Activated effector memory CD4-positive, alpha-beta T cell treated with Interleukin-2 at 50 U/mL for 16 hours (primary cell): ENCODE results near the gene FNDC8.
"Not testable (repeated sequence)": the region's sequence is repeated elsewhere in the genome, so short reads cannot be mapped to it uniquely, and the experiment has no call there.

ENCODE experiments used
- DNase-seq: peaks from one replicate; pipeline ENCODE4 v3.0.0-alpha.2; 2020

Gene FNDC8

GRCh38 chr17:35146214-35146833 lies 24.9 kb downstream of the FNDC8 start:
- DNase-seq, result no peak

DNA sequence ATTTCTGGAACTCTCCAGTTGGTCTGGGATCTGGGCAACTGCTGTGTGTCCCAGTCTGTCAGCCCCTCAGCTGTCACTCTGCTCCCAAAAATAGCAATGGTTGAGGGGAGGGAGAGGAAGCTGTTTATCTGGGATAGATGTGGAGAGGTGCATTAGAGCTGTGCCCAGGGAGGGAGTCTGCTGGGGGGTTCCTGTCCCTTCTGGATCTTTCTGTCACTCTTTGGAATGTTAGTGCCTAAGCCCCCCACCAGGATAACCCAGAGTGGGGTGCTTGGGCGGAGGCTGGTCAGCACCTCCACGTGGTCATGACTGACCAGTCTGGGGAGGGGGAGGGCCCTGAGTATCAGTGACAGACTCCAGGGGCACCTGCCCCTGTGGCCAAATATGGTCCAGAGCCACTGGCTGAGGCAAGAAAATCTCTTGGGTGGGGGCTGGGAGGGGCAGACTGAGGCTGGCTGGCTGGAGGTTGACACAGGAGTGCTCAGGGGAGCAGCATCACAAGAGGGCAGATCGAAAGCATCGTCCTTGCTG lies 26.0 kb downstream of the FNDC8 start, which contains the start of gene UNC45B:
UNC45B (plus strand) TSS at position 443 of the 531 bp plus-strand sequence. CDS start 447 bp downstream, outside the sequence.
- DNase-seq, result no peak

DNA sequence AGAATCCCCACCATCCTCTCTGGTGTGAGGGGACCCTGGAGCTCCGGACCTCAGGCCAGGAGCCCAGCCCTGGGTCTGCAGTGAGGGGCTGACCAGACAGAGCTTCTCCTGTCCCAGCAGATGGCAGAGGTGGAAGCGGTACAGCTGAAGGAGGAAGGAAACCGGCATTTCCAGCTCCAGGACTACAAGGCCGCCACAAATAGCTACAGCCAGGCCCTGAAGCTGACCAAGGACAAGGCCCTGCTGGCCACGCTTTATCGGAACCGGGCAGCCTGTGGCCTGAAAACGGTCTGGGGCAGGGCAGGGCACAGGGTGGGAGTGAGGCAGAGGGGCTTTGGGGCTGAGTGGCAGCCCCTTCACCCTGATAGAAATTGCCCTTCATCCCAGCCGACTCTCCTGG lies 26.7 kb downstream of the FNDC8 start:
- DNase-seq, result no peak

GRCh38 chr17:35149941-35150340 lies 28.5 kb downstream of the FNDC8 start:
- DNase-seq, result no peak

DNA sequence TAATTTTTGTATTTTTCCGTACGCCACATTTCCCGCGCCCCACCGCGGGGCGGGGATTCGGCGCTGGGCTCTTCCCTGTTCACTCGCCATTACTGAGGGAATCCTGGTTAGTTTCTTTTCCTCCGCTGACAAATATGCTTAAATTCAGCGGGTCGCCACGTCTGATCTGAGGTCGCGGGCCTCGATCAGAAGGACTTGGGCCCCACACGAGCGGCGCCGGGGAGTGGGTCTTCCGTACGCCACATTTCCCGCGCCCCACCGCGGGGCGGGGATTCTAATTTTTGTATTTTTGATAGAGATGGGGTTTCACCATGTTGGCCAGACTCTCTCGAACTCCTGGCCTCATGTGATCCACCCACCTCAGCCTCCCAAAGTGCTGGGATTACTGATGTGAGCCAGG lies 29.7 kb downstream of the FNDC8 start:
- not testable (repeated sequence) for DNase-seq

DNA sequence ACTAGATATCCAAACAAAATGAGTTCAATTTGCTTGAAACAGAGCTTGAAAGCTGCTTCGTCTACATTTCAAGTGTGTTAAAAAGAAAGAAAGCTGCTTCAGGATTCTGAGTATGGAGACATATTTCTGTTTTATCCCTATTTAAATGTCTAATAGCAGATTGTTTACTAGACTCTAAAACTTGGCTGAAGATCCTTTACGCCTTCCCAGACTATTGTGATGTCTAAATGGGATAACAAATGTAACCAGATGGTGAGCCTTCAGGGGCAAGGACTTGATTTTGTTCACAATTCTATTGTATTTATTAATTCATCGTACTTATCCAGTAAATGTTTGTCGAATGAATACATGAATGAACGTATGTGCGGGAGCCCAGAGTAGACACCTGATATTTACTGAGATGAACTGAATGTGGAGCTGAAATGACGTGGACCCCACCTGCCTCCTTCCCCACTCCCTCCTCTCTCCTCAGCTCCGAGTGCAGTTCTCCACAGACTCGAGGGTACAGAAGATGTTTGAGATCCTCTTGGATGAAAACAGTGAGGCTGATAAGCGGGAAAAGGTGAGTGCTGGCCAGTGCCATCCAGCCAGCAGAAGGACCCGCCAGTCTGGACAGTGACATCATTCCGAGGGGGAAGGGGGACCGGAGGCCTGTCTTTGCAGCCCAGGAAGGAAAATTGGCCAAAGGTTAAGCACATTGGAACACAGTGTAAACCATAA lies 31.2 kb downstream of the FNDC8 start:
- no peak for DNase-seq

GRCh38 chr17:35154196-35155165 lies 33.1 kb downstream of the FNDC8 start:
- no peak for DNase-seq

DNA sequence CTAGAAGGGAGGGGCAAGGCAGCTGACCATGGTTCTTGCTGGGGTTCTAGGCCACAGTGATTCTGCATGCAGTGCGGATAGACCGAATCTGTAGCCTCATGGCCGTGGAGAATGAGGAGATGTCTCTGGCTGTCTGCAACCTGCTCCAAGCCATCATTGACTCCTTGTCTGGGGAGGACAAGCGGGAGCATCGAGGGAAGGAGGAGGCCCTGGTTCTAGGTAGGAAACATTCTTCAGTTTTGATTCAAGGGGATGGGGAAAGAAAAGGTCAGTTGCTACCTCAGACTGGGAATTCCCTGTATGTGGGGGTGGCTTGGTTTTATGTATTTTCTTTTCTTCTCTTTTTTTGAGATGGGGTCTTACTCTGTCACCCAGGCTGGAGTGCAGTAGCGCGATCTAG lies 33.8 kb downstream of the FNDC8 start:
- no peak for DNase-seq

DNA sequence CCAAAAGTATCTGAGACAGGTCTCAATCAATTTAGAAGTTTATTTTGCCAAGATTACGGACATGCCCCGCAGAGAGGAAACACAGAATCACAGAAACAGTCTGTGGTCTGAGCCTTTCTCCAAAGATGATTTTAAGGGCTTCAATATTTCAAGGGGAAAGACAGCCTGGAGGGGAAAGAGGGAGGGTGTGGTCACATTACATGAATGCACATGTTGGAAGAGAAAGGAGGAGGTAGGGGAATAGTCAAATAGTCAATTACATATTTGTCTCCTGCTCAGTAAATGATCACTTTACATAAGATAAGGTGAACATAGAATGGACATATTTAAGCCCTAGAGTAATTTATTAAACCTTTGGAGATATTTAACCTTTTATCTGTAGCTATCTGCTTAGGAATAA lies 38.5 kb downstream of the FNDC8 start:
- DNase-seq, result no peak

DNA sequence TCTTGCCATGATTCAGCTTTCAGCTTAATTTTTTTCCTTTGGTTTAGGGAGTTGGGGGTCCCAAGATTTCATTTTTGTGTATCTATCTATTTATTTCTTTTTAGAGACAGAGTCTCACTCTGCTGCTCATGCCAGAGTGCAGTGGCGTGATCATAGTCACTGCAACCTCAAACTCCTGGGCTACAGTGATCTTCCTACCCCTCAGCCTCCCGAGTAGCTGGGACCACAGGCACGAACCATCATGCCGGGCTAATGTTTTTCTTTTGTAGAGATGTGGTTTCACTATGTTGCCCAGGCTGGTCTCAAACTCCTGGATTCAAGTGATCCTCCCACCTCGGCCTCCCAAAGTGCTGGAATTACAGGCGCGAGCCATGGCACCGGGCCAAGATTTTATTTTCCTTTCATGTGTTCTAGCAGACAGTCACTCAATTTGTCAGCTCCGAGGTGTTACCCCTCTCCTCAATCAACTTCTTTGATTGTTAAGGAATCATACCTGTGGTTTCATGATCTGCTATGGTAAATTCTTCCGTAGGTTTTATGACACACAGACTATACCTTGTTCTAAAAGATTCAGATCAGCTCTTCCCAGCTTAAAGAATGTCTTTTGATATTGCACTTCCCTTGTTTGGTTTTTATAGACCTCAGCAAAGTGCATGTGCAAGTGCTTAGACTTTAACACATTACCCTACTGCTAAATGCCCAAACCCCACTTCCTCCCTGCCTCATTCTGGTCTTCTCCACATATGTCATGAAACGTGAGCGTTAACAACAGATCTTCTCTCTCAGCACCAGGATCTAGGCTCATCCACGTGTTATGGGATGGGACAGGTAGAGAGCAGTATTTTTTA lies 39.2 kb downstream of the FNDC8 start:
- no peak for DNase-seq

DNA sequence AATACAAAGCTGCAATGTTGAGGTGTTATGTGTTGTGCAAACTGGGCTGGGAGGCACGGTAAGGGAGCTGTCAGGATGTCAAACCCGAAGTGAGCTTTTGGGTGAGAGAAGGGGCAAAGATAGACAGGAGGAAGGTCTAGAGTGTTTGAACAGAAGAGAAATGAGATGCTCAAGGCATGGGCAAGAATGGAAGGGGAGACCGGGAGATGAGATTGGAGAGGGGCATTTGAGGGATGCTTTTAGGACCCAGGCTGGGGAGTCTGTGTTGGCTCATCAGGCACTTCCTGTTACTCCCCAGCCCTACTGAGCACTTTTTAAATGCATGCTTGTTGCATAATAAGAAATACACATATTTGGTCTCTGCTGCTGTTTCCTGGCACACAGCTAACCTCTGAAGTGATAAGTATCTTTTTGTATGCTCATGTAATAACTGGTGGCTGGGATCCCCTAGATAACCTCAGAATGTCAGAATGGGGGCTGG lies 39.9 kb downstream of the FNDC8 start:
- no peak for DNase-seq

DNA sequence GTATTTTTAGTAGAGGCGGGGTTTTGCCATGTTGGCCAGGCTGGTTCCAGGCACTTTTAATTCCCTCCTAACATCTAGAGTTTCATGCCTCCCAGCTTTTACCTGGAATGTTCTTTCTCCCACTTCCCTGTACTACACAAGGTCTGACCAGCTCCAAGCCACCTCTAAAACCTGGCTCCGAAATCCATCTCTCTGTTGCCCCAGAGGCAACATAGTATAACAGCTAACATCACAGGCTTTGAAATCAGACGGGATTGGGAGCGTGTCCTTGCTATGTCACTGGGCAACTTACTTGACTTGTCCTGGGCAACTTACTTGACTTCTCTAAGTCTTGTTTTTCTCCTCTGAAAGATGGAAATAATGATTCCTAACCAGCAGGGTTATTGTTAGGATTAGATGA lies 41.3 kb downstream of the FNDC8 start:
- DNase-seq, result no peak

GRCh38 chr17:35163886-35164285 lies 42.5 kb downstream of the FNDC8 start:
- no peak for DNase-seq

- DNase-seq, result no peak
Observed at GRCh38 chr17:35164716-35165115, 43.3 kb downstream of the FNDC8 start.

DNA sequence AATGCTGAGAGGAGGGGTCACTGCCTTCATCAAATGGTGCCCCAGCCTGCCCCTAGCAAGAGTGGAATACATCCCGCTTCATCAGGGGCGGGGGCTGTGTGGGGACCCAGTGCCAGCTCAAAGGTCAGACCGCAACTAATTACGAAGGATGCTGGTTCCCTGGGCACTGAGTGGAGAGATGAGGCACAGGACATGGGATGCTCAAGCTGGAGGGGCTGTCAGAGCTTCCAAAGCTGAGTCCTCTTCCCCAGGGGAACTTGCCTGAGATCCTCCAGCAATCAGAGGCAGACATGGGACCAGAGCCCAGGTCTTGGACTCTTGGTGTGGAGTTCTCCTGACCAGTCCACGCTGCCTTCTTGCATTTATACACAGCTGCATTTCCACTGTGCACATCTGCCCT lies 45.1 kb downstream of the FNDC8 start:
- DNase-seq, result no peak

GRCh38 chr17:35167046-35167445 lies 45.6 kb downstream of the FNDC8 start:
- DNase-seq, result no peak

- no peak for DNase-seq
Observed at GRCh38 chr17:35167666-35168065, 46.3 kb downstream of the FNDC8 start.

- no peak for DNase-seq
Observed at GRCh38 chr17:35169835-35170363, 48.5 kb downstream of the FNDC8 start.

GRCh38 chr17:35170968-35171771 lies 49.8 kb downstream of the FNDC8 start:
- DNase-seq, result no peak

DNA sequence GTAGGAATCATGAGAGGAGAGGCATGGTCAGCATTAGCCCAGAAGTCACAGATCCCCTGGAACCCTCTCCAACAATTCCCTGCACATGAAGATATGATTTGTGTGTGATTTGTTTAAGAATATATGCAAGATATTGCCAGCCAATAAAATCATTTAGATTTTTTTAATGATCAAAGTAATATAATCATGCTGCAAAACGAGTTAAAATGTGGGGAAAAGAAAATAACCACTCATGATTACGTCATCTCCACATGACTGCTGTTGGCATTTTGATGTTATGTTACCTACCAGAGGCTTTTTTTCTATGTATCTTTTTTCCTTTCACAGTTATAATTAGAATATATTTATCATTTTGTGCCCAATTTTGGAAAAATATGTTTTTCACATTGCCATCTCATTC lies 50.4 kb downstream of the FNDC8 start:
- DNase-seq, result no peak

DNA sequence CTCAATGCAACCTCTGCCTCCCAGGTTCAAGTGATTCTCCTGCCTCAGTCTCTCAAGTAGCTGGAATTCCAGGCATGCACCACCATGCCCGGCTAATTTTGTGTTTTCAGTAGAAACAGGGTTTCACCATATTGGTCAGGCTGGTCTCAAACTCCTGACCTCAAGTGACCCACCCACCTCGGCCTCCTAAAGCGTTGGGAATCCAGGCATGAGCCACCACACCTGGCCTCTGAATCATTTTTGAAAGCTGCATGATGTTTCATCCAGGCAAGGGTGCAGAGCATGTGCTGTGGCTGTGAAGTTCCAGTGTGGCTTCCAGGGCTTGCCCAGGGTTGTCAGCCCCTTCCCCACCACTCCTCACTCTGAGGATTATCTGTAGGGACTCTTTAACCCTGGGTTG lies 50.9 kb downstream of the FNDC8 start:
- not testable (repeated sequence) for DNase-seq
